ENCODE measurements around the gene RAMAC. TPM values are rescaled to one million over a fixed set of nuclear protein-coding genes. Genes with fewer than 3 reads are reported as not detected.
"Not testable (repeated sequence)": the region's sequence is repeated elsewhere in the genome, so short reads cannot be mapped to it uniquely, and the experiment has no call there.

Gene RAMAC
- total and polyA plus RNA-seq, 10 donors, result 12.8 to 22.4 (median 16.5) TPM

GRCh38 chr15:82999905-83000671 lies 14.1 kb downstream of the RAMAC start:
- Histone ChIP-seq H3K4me3 (peak overlapping the region in 3 of 8 donors; percentile 8 to 57 (median 29)), H3K36me3 (peaks cover 0 to 19% (median 5%) of the 10 kb centered on the region in 6 donors), H3K4me1 (peaks cover 0 to 16% (median 11%) of the 10 kb centered on the region in 6 donors), H3K9me3 (no peaks in the 10 kb centered on the region), H3K27me3 (replicated peaks in 1 of 7) (no peaks in the 10 kb centered on the region), H3K27ac (peak overlapping the region in 7 of 8 donors; percentile 11 to 64 (median 60))
- WGBS, 5 donors, result 4 to 8% (median 5%) methylated on average over 6 of the region's 6 CpGs
- DNase-seq, result no peak
- intact Hi-C loops (cut with DNase I; ENCODE audit: low total_unique reads), result loop anchor here (5.0 kb wide), 1 partner anchor 458 kb away; the partner anchor contains the start of gene RPS17
- TF ChIP-seq POLR2A (IDR thresholded peaks at IDR 0.05) (no peak), CTCF (IDR thresholded peaks at IDR 0.05 in 8 of 11, conservative IDR thresholded peaks at IDR 0.05 in 3 of 11) (peak in 7 of 11 experiments; percentile 18 to 61 (median 42))

GRCh38 chr15:83000672-83001031 lies 14.6 kb downstream of the RAMAC start:
- Histone ChIP-seq H3K4me1 (peaks cover 0 to 16% (median 11%) of the 10 kb centered on the region in 6 donors), H3K36me3 (peaks cover 0 to 24% (median 10%) of the 10 kb centered on the region in 6 donors), H3K27ac (peak overlapping the region in 3 of 8 donors; percentile 49 to 64 (median 60)), H3K4me3 (peak overlapping the region in 2 of 8 donors; percentile 8 to 57)
- H3K27me3 ChIP-seq (replicated peaks in 1 of 7); H3K9me3 ChIP-seq; DNase-seq: not testable (repeated sequence)
- 92 to 98% (median 95%) methylated on average over 3 of the region's 3 CpGs for WGBS, 5 donors
- TF ChIP-seq CTCF (IDR thresholded peaks at IDR 0.05 in 8 of 11, conservative IDR thresholded peaks at IDR 0.05 in 3 of 11), result peak in 1 of 11 experiments; percentile 8
- intact Hi-C loops (cut with DNase I; ENCODE audit: low total_unique reads), result loop anchor here (5.0 kb wide), 1 partner anchor 458 kb away; the partner anchor contains the start of gene RPS17

- 9 to 11% (median 10%) methylated on average over 15 of the region's 15 CpGs for WGBS, 5 donors
- TF ChIP-seq POLR2A (IDR thresholded peaks at IDR 0.05), result no peak
- TF ChIP-seq POLR2AphosphoS5 (IDR thresholded peaks at IDR 0.05), result no peak
- peak; percentile 62 to 85 (median 76) for TF ChIP-seq CTCF (IDR thresholded peaks at IDR 0.05 in 8 of 11, conservative IDR thresholded peaks at IDR 0.05 in 3 of 11)
- no peaks in the 10 kb centered on the region for H3K9me3 ChIP-seq
- H3K4me3 ChIP-seq, result peak overlapping the region; percentile 89 to 100 (median 100)
- H3K4me1 ChIP-seq, result peaks cover 21 to 58% (median 31%) of the 10 kb centered on the region in 6 donors
- H3K36me3 ChIP-seq, result peaks cover 0 to 45% (median 40%) of the 10 kb centered on the region in 6 donors
- intact Hi-C loops (cut with DNase I; ENCODE audit: low total_unique reads), result no loop called here
- H3K27me3 ChIP-seq (replicated peaks in 1 of 7), result no peaks in the 10 kb centered on the region
- peak; percentile 87 for DNase-seq
- peak overlapping the region; percentile 76 to 94 (median 88) for H3K27ac ChIP-seq
Measured at GRCh38 chr15:83010709-83011270, 24.8 kb downstream of the RAMAC start.

Data from spleen (tissue), 11 donors.